GM12874 (cell line): ENCODE data around the gene GINS2.

Experiments
- TF ChIP-seq, protein P1 (sequence below): IDR thresholded peaks from 2 replicates; pipeline ENCODE4 v1.5.1; 2011; ENCODE audit warnings: low read depth, mild to moderate bottlenecking, control low read depth, low read length, moderate library complexity; ENCODE audit not compliant: insufficient read depth

Gene GINS2

DNA sequence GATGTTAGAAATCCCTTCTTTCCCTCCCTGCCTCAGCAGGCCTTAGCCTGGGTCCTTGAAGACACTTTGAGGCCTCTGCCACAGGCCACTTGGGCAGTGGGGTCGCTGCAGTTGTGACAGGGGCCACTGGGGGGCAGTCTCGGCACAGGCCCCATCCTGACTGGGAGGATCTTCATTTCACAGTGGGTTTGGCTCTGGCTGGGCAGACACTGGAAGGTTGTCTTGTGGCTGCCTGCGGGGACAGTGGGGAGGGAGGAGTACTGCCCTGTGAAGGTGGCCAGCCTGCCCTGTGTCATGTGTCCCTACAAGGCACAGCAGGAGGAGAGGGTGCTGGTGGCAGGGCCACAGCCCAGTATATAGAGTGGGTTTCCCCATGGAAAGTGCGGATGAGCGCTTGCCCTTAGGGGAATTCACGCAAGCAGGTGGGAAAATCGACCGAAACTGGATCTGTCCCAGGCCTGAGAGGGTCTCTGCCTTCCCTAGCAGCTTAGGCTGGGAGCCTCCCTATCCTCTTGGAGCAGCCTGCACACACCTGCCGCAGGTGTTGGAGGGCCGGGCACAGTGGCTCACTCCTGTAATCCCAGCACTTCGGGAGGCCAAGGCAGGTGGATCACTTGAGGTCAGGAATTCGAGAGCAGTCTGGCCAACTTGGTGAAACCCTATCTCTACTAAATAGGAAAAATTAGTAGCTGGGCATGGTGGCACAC lies 28.8 kb downstream of the GINS2 start:
- TF ChIP-seq, protein P1, sequence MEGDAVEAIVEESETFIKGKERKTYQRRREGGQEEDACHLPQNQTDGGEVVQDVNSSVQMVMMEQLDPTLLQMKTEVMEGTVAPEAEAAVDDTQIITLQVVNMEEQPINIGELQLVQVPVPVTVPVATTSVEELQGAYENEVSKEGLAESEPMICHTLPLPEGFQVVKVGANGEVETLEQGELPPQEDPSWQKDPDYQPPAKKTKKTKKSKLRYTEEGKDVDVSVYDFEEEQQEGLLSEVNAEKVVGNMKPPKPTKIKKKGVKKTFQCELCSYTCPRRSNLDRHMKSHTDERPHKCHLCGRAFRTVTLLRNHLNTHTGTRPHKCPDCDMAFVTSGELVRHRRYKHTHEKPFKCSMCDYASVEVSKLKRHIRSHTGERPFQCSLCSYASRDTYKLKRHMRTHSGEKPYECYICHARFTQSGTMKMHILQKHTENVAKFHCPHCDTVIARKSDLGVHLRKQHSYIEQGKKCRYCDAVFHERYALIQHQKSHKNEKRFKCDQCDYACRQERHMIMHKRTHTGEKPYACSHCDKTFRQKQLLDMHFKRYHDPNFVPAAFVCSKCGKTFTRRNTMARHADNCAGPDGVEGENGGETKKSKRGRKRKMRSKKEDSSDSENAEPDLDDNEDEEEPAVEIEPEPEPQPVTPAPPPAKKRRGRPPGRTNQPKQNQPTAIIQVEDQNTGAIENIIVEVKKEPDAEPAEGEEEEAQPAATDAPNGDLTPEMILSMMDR, result peak; percentile 95

DNA sequence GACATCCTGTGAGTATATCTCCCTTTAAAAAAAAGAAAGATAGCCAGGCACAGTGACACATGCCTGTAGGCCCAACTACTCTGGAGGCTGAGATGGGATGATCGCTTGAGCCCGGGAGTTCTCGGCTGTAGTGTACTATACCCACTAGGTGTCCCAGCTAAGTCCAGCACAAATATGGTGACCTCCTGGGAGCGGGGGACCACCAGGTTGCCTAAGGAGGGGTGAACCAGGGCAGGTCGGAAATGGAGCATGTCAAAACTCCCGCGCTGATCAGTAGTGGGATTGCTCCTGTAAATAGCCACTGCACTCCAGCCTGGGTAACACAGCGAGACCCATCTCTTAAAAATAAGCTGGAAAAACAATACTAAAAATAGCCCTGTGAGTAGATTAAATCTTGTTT lies 29.4 kb downstream of the GINS2 start:
- TF ChIP-seq, protein P1, result no peak

GRCh38 chr16:85658504-85659326 lies 30.0 kb downstream of the GINS2 start:
- TF ChIP-seq, protein P1, result no peak

GRCh38 chr16:85657996-85658395 lies 30.8 kb downstream of the GINS2 start:
- TF ChIP-seq, protein P1, result no peak

DNA sequence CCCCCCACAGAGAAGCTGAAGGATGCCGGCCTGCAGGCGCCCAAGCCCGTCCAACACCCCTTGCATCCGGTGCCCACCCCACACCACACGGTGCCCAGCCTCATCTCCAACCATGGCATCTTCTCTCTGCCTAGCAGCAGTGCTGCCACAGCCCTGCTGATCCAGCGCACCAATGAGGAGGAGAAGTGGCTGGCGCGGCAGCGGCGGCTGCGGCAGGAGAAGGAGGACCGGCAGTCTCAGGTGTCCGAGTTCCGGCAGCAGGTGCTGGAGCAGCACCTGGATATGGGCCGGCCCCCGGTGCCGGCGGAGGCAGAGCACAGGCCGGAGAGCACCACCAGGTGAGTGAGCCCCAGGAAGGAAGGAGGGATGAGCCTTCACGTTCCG lies 31.5 kb downstream of the GINS2 start:
- TF ChIP-seq, protein P1, result no peak

- TF ChIP-seq, protein P1, result no peak
These were observed 32.1 kb downstream of the GINS2 start for GRCh38 chr16:85656351-85657266.
